ENCODE measurements around the gene GABRR1.
"Not testable (repeated sequence)": the region's sequence is repeated elsewhere in the genome, so short reads cannot be mapped to it uniquely, and the experiment has no call there.

The GABRR1 gene

GRCh38 chr6:89148016-89148750 is 69.0 kb downstream of the GABRR1 start:
- no peak for DNase-seq

- DNase-seq = peak; percentile 54
Measured at GRCh38 chr6:89146718-89147700, 70.1 kb downstream of the GABRR1 start.

GRCh38 chr6:89145956-89146717 is 71.0 kb downstream of the GABRR1 start, which contains the start of gene PM20D2:
Gene PM20D2, plus strand, starts transcription at chr6:89146055. Its CDS starts 90 bp downstream, at chr6:89146145.
- peak; percentile 60 for DNase-seq

GRCh38 chr6:89145091-89145955 is 71.8 kb downstream of the GABRR1 start:
- DNase-seq = peak; percentile 82

GRCh38 chr6:89144354-89144906 is 72.7 kb downstream of the GABRR1 start:
- DNase-seq = peak; percentile 39

- no peak for DNase-seq
Measured at GRCh38 chr6:89140347-89141156, 76.6 kb downstream of the GABRR1 start.

- no peak for DNase-seq
Measured at GRCh38 chr6:89139509-89140346, 77.4 kb downstream of the GABRR1 start.

- no peak for DNase-seq
Measured at GRCh38 chr6:89138173-89138572, 79.0 kb downstream of the GABRR1 start.

- no peak for DNase-seq
Measured at GRCh38 chr6:89134723-89135122, 82.4 kb downstream of the GABRR1 start.

- no peak for DNase-seq
Measured at GRCh38 chr6:89133981-89134380, 83.2 kb downstream of the GABRR1 start.

GRCh38 chr6:89132057-89132456 is 85.1 kb downstream of the GABRR1 start:
- no peak for DNase-seq

GRCh38 chr6:89131599-89131998 is 85.6 kb downstream of the GABRR1 start:
- DNase-seq = no peak

- DNase-seq = not testable (repeated sequence)
Measured at GRCh38 chr6:89128256-89128671, 88.9 kb downstream of the GABRR1 start.
